GM19372 (cell line): ENCODE data around the gene SERINC5.
A peak's percentile ranks its signal among the peaks of the same experiment; 100 is the strongest.

ENCODE experiments used
- ATAC-seq: cut with Tn5 transposase; IDR thresholded peaks from one replicate; pipeline ENCODE4 v1.9.1; 2021; ENCODE audit warnings: mild to moderate bottlenecking, low read depth, moderate library complexity; ENCODE audit not compliant: unreplicated experiment

Gene SERINC5

DNA sequence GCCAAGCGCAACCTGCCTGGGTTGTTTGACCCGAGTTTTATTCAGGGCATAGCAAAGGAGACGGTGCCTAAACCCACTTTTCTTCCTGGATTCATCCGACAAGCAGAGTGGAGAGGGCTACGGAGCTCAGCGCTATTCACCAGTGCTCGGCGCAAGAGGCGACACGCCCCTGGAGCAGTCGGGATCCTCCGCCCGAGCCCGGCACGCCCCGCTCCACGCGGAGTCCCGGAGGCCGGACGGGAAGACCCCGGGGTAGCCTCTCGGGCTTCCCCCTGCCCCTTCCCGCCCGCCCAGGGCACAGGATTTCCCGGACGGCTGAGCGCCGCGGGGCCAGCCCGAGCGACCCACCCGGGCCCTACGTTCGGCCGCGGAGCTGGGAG lies 427 bp downstream of the SERINC5 start:
- ATAC-seq, result peak; percentile 36

- ATAC-seq, result no peak
Observed at GRCh38 chr5:80254767-80255430, 949 bp downstream of the SERINC5 start.

GRCh38 chr5:80251636-80252035 lies 4.2 kb downstream of the SERINC5 start:
- ATAC-seq, result no peak

DNA sequence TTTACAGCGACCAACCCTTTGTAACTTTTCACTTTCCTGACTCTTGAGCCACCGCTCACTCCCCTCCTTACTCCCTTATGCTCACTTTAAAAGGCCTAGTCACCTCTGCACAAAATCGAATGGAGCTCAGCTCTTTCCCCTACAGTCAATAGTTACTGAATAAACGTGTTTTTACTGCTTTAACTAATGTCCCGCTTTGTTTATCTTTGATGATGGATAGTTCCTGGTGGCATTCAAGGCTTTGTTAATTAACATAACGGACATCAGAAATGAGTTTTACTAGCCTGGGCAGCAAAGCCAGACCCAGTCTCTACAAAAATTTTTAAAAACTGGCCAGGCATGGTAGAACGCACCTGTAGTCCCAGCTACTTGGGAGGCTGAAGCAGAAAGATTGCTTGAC lies 5.0 kb downstream of the SERINC5 start:
- ATAC-seq, result no peak

- no peak for ATAC-seq
Observed at GRCh38 chr5:80249901-80250300, 5.9 kb downstream of the SERINC5 start.

GRCh38 chr5:80248378-80248777 lies 7.5 kb downstream of the SERINC5 start:
- no peak for ATAC-seq

DNA sequence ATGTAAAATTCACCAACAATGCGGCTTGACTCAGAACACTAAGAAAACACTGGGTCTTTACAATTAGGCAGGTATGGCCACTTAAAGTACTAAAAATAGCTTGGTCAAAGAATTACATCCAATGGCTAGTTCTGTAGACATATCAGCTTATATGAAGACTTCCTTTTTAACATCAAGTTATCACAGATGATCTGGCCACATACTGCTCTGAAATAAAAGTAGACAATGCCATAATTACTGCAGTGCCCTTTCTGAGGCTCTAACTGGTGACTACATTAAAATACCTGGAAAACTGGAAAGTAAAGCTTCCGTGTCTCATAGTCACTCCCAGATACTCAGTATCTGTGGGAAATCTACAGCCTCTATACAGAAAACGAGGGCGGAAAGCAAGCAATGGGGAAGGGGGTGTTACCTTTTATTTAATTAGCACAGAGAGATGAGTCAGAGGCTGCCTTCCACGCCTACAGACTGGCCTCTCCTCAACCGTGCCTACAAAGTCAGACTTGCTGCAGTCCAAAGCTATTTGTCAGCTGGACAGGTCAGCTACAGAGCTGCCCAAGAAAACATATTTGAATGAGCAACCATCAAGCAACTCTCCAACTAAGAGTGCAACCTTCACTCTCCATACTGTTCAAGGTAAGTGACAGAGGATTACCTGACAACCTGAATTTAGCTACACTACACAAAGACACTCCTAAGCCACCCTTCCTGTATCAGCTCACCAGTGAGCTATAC lies 8.7 kb downstream of the SERINC5 start:
- peak; percentile 82 for ATAC-seq

- no peak for ATAC-seq
Observed at GRCh38 chr5:80246001-80246758, 9.7 kb downstream of the SERINC5 start.

DNA sequence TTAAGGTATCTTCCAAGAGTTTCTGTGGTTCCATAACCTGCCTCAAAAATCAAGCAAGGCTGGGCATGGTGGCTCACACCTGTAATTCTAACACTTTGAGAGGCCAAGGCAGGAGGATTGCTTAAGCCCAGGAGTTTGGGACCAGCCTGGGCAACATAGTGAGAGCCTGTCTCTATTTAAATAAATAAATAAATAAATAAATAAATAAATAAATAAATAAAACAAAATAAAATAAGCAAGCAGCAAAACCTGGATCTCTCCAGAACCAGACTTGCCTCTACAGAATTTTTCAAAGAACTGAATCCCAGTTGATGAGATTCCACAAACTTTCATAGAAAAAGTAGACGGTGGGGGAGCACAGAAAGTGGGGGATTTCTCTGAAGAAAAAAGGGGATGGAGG lies 12.3 kb downstream of the SERINC5 start:
- no peak for ATAC-seq

DNA sequence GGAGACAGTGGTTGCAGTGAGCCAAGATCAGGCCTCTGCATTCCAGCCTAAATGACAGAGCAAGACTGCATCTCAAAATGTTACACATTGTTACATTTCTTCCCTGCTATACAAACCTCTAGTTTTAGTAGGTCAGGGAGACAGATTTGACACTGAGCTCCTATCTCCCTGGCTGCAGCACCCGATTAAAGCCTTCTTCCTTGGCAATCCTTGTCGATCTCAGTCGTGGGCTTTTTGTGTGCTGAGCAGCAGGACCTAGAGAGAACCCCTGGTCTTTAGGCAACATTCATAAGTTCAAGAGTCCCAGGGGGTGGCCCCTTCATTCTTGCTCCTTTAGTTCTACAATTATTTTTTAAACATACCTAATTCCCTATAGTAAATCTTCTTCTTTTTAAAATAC lies 13.0 kb downstream of the SERINC5 start:
- ATAC-seq, result no peak

GRCh38 chr5:80240368-80240986 lies 15.4 kb downstream of the SERINC5 start:
- no peak for ATAC-seq

GRCh38 chr5:80239680-80240367 lies 16.0 kb downstream of the SERINC5 start:
- ATAC-seq, result no peak

DNA sequence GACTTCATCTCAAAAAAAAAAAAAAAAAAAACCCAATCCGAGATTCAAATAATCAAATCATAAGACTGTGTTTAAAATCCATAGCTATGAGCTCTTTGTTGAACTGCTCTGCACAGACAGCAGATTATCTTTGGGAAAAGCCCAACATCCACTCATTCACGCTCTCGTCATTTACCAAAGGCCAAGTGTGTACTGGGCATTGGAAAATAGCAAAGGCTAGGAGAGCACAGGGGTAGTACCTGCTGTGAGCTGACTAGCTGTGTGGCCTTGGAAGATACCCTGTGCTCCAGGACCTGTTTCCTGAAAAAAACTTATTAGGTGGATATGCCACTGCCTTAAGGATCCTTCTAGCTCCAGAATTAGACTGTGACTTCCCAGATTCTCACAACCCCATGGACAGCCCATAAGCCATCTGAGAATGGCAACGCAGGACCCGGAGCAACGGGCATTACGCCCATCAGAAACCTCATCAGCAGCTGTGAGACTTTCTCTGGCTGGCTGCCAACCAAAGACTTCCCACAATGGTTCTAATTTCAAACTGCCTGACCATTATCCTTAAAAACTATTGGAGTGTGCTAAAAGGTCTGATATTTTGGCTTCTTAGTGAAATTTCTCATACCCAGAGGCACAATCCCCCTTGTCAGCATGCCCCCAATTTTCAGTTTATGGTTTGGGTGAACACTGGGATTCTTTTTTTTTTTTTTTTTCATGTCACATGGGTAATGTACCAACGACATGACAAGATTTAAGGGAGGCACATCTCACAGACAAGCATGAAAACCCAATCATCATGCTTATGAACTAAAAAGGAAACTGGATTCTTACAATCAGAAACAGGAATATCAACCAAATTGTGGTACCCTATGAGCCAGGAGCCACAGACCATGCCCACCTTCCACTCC lies 16.8 kb downstream of the SERINC5 start:
- no peak for ATAC-seq

GRCh38 chr5:80238097-80238496 lies 17.8 kb downstream of the SERINC5 start:
- ATAC-seq, result no peak

- ATAC-seq, result no peak
Observed at GRCh38 chr5:80237243-80237642, 18.6 kb downstream of the SERINC5 start.

DNA sequence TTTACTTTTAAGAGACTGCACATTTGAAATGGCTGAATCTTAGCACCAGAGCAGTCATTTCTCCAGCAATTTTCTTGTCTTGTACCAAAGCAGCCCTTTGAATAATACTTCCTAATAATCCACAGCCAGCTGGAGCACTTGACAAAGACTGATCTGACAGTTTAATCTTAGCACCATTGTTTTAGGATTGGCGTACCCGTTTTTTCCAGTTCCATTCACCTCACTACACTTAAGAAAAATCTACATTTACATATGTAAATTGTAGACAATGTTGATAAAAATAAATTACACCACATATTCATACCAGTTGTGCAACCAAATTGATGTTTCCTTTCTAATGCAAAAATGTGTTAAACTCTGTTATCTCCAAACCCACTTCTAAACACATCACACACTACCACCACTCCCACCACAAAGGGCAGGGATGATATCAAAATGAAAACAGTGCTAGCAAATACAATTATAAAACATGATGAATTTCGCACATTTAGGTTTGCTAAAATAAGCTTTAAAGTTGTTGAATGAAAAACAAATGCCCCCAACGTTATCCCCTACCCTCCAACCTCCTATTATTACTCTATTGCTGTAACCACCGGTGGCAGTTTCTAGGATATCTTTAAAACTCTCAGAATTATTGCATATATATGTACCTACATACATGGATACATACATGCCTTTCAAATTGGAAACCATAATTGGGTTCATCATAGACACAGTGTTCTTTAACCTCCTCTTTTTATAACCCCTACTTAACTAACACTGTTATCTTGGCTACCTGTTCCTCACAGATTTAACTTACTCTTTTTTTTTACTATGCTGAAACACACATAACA lies 21.5 kb downstream of the SERINC5 start:
- no peak for ATAC-seq

DNA sequence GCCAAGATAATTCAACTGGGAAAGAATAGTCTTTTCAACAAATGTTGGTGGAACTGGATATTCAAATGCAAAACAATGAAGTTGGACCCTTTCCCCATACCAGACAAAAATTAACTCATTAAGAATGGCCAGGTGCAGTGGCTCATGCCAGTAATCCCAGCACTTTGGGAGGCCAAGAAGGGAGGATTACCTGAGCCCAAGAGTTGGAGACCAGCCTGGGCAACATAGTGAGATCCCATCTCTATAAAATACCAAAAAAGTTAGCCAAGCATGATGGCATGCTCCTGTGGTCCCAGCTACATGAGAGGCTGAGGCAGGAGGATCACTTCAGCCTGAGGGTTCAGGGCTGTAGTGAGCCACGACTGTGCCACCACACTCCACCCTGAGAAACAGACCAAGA lies 24.2 kb downstream of the SERINC5 start:
- no peak for ATAC-seq

- ATAC-seq, result no peak
Observed at GRCh38 chr5:80231243-80231642, 24.6 kb downstream of the SERINC5 start.
